SIG-M5 treated with dmso at 0.1 percent for 504 hours (cell line): ENCODE data around the gene SDHAF1.
A peak's percentile ranks its signal among the peaks of the same experiment; 100 is the strongest.
"Not testable (repeated sequence)": the region's sequence is repeated elsewhere in the genome, so short reads cannot be mapped to it uniquely, and the experiment has no call there.

Source experiments
- DNase-seq: peaks from one replicate; lab custom pipeline; 2025; ENCODE audit not compliant: unreplicated experiment; lab: John Stamatoyannopoulos, UW

Gene SDHAF1, protein sequence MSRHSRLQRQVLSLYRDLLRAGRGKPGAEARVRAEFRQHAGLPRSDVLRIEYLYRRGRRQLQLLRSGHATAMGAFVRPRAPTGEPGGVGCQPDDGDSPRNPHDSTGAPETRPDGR

DNA sequence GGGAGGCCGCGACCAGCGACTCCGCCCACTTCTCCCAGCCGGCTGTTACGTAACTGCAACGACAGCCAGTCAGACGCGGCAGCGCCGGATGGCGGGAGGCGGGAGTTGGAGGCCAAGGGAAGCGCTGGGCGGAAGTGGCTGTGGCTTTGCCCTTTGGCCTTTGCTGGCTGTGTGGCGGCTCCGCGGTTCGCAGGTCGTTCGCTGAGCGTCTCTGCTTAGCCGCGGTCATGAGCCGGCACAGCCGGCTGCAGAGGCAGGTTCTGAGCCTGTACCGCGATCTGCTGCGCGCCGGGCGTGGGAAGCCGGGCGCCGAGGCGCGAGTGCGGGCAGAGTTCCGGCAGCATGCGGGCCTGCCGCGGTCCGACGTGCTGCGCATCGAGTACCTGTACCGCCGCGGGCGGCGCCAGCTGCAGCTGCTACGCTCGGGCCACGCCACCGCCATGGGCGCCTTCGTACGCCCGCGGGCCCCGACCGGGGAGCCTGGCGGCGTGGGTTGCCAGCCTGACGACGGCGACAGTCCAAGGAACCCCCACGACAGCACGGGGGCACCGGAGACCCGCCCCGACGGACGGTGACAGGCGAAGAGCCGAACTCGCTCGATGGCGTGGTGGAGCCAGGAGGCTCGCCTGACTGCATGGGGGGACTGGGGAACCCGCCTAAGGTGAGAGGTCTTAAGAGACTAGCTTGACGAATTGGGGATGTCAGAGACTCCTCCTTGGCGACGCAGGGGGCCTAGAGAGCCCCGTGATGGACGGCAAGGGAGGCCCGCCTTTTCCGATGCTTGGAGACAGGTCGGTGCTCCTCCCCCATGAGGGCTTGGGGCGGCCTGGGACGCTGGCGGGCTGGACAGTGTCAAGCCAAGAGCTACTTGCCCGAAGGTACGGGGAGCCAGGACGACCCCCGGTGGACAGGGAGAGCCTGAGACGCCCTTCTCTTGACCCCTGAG, at the start of gene SDHAF1:
Gene SDHAF1 (plus strand): TSS at position 141 of the 946 bp plus-strand sequence. CDS start 87 bp downstream, at position 228.
- peak; percentile 90 for DNase-seq

DNA sequence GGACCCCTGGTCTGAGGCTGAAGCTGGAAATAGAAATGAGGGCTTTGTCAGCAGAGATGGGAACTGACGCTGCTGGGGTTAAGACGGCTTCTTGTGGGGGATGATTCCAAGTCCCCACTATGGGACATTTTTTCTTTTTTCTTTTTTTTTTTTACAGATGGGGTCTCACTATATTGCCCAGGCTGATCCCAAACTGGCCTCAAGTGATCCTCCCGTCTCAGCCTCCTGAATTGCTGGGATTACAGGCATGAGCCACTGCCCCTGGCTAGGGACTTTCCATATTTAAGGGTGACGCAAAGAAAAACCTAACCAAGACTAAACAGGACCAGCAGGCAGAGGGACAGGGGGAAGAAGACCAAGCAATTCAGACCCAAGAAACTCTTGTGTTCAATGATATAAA, 48.8 kb upstream of the SDHAF1 start:
- DNase-seq = no peak

DNA sequence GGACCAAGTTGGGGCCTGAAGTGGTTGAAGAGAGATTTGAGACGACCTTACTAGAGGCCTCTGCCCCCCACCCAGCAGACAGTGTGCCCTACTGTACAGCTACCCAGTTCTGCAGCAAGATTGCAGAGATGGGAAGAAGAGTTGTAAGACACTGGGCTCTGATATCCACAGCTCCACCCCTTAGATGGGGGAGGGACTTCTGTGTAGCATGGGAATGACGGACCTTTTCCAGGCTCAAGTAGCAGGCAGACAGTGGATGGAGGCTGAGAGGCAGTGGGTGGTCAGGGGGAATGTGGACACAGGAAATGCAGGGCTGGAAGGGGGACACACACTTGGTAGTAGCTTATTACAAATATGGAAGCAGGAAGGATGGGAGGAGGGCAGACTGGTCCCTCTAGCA, 45.9 kb upstream of the SDHAF1 start:
- DNase-seq = no peak

DNA sequence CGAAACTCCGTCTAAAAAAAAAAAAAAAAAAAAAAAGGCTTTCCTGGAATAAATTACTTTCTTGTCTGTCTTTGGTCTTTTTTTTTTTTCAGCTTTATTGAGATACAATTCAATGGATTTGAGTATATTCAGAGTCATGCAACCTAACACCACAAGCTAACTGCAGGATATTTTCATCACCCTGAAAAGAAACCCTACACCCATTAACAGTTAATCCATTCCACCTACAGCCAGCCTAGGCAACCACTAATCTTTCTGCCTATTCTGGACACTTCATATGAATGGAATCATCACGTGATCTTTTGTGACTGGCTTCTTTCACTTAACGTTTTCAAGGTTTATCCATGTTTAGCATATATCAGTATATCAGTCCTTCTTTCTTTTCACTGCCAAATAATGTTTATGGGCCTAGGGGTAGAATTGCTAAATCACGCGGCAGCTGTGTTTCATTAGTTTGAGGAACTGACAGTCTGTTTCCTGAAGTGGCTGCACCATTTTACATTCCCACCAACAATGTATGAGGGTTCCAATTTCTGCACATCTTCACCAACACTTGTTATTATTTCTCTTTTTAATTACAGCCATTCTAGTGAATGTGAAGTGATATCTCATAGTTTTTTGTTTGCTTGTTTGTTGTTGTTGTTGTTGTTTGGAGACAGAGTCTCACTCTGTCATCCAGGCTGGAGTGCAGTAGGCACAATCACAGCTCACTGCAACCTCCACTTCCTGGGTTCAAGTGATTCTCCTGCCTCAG, 38.9 kb upstream of the SDHAF1 start:
- no peak for DNase-seq

DNA sequence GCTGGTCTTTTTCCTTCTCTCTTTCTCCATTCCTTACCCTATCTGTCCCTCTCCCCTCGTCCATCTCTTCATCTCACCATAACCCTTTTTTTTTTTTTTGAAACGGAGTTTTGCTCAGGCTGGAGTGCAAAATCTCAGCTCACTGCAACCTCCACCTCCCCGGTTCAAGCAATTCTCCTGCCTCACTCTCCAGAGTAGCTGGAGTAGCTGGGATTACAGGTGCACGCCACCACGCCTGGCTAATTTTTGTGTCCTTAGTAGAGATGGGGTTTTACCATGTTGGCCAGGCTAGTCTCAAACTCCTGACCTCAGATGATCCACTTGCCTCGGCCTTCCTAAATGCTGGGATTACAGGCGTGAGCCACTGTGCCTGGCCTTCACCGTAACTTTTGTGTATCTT, 37.6 kb upstream of the SDHAF1 start:
- DNase-seq = not testable (repeated sequence)

DNA sequence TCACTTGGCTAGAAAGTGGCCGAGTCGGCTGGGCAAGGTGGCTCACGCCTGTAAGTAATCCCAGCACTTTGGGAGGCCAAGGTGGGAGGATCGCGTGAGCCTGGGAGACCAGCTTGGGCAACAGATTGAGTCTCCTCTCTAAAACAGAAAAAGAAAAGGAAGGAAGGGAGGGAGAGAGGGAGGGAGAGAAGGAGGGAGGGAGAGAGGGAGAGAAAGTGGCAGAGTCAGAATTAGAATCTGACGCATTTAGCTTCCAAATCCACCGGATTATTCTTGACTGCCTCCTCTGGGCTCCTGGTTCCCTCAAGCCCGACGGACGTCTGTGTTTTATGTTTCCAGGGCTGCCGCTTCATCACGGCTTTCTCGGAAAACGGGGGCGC, 36.3 kb upstream of the SDHAF1 start:
- no peak for DNase-seq

DNA sequence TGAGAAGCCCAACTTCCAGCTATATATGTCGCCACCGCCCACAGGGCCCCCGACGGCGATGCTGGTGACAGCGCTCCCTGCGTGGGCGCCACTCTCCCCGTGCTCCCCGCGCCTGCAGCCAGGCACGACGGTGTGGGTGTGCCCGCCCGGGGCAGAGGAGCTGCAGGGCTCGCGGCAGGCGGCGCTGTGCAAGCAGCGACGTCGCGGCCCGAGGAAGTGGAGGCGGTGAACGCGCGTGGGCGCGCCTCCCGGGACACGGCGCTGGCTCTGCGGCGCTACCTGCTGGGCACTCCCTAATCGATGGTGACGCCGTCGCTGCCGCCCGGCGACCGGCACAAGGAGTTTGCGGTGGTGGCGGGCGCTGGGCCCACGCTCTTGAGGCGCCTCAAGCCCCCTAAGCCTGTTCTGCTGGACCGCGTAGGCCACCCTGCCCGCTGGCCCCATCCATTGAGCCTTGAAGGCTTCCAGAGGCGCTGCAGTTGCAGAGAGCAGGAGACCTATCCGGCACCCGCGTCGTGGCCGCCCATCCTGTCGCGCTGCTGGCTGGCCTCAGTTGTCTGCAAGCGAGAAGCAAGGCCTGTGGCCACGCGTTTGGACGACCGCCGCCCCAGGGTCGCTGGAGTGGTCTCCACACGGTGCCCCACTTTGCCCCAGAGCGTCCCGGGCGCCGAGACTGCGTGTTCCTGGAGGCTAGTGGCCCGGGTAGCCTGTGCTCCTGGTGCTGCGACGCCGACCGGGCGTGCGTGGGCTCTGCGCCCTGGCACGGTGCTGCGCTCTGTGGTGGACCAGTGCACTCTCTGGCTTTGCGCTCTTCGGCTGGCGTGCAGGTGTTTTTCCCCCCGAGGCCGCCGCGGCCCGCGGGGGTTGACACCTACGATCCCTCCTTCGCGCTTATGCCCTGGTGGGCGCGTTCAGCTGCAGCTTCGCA, 35.7 kb upstream of the SDHAF1 start:
- no peak for DNase-seq

DNA sequence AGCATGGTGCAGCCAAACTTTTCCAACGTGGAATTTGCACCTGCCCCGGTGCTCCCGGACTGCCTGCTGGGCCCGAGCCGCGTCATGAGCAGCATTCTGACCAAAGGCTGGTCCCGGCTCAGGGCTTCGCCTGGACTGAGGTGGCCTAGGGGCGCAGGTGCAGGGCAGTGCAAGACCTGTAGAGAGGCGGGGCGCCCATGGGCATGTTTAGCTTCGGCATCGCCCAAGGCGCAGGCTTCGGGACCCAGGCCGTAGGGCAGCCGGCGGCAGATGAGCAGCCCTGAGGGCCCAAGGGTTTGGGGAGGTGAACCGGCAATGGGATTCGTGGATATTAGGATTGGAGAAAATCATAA, 35.0 kb upstream of the SDHAF1 start:
- DNase-seq = no peak

DNA sequence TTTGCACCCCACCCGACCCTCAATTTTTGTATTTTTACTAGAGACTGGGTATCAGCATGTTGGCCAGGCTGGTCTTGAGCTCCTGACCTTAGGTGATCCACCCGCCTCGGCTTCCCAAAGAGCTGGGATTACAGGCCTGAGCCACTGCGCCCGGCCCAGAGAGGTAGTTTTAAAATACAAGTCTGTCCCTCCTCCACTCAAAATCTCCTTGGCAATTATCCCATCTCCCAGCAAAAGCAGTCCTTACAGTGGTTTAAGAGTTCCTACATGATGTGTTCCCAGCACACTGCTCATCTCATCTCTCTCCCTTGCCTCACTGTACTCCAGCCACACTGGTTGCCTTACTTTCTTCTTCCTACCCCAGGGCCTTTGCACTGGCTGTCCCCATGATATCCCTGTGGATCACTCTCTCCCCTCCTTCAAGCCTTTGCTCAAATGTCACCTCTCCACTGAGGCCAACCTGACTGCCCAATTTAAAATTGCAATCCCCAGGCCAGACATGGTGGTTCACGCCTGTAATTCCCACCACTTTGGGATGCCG, 34.5 kb upstream of the SDHAF1 start:
- no peak for DNase-seq

DNA sequence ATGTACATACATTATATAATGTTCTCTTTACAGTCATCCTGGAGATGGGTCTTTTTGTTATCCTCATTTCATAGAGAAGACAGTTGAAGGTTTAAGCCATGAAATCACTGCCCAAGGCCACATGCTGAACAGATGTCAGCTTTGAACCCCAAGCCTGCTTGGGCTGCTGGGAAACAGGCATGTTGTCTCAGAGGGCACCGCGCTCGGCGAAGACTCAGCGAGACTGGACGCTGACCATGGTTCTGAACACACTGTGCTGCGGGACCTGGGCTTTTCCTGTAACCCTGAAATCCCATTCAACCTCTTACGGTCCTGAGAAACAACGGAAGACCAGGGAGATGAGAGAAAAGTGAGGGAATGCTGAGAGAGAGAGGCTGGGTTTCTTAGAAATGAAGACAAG, 31.5 kb upstream of the SDHAF1 start:
- peak; percentile 23 for DNase-seq

DNA sequence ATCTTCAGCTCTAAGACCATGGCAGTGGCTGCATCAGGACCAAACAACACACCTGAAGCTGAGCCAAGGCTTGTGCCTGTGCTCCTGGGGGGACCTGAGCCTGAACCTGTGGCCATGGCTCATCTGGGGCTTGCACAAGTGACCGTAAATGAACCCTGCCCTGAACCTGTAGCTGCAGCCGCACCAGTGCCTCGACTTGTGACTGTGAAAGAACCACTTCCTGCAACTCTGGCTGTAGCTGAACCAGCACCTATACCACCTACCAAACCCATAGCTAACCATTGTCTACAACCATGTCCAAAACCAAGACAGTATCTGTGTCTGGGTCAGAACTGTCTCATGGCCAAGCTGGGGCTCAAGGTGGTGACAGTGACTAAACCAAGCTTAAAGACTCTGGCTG, 28.2 kb upstream of the SDHAF1 start:
- no peak for DNase-seq

DNA sequence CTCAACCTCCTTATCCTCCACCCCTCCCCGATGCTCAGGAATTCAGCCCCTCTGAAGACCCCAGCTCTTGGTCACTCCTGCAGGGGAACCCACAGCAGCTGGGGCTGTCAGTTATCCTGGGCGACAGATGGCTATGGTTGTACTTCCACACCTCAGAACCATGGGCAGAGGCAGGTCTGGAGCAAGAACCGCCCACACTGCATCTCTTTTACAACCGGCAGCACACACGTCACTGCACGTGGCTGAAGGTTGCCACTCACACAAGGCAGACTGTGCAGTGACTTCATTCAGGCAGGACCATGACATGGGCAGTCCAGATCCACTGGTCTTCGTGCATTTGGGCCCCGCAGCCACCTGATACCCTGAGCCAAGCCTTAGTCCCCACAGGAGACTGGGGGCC, 21.5 kb upstream of the SDHAF1 start:
- DNase-seq = no peak

DNA sequence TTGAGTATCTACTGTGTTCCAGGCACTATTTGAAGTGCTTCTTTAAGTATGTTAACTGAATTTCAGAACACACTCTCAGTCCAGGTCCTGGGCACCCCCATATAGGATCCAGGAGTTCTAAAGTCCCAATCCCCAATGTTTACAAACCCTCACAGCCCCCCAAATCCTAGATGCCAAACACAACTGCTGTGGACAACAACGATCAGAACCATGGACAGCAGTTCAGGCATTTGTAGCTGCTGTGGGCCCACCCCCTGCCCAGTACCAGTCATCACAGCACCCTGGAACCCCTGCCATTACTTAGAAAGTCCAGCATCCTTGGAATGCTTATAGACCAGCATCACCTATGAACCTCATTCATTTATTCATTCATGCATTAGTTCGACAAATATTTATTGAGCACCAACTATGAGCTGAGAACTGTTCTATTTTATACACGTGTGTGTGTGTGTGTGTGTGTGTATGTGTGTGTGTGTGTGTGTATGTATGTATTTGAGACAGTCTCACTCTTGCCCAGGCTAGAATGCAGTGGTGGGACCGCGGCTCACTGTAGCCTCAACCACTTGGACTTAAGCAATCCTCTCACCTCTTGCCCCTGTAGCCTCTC, 19.3 kb upstream of the SDHAF1 start:
- no peak for DNase-seq

DNA sequence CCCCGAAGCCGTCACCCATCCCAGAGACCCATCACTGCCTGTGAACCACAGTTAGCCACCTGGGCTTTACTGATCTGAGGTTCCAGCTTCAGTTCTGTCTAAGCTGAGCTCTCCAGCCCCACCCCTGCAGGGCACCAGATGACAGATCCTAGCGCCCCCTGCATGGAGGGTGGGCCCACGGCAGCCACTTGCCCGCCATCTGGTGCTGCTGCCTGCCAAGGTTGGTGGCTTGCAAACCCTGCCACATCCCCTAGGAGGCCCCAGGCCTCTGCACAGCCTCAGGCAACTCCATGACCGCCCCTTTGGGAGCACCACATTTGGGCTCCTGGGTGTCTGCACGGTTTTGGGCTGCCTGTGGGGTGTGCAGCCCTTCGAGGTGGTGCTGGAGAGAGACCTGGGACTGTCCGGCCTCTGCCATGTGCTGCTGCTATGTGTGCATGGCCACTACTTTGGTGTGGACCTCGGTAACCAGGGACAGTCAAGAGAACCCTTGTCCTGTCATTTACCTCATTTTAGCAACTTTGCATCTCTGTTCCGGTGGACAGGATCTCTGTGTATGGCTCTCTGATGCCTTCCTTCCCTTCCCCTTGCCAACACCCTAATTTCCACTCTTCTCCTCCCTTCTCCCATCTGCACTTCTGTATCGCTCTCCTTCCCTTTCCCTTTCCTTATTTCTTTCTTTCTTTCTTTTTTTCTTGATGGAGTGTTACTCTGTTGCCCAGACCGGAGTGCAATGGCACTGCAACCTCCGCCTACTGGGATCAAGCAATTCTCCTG, 17.4 kb upstream of the SDHAF1 start:
- peak; percentile 23 for DNase-seq

DNA sequence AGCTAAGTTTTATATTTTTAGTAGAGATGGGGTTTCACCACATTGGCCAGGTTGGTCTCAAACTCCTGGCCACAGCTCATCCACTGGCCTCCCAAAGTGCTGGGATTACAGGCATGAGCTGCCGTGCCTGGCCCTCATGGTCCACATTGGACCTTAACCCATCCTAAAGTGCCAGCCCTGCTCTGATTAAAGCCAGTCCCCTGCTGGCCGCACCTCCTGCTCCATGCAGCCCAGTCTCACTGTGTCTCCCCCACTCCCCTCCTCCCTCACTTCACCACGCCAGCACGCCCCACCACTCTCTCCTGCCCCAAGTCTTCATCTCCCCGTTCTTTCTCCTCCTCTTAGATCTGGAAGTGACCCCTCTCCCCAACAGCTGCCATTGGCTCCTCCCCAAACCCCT, 16.7 kb upstream of the SDHAF1 start:
- DNase-seq = no peak

DNA sequence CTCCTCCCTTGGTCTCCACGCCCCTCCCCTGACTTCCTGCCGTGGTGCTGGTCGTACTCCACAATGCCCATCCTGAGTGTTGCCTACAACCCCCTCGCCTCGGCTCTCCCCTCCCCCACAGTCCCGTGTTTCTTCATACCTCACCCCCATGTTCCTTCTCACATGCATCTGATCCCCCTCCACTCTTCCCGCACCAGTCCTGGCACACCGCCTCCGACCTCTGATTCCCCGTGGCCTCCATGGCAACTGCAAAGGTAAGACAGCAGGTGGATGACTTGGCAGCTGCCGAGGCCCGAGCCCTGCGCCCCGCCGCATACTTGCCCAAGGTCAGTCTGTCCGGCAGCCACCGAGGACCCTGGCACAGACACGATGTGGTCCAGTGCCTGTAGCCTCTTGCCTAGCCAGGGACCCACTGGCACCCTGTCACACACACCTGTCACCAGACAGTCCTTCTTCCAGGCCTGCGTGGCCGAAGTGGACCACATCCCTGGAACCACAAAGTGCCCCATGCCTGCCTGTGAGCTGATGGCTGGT, 16.1 kb upstream of the SDHAF1 start:
- no peak for DNase-seq

DNA sequence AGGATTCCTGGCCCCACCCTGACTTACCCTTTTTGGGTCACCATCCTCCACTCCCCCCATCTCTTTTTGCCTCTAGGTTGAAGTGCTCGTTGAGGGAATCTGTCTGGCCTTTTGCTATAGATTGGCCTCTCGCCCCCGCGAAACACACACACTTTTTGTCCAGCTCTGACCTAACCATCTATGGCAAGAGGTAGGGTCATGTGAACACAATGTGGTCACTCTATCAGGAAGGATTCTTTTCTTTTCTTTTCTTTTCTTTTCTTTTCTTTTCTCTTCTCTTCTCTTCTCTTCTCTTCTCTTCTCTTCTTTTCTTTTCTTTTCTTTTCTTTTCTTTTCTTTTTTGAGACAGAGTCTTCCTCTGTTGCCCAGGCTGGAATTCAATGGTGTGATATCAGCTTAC, 14.0 kb upstream of the SDHAF1 start:
- DNase-seq = not testable (repeated sequence)

DNA sequence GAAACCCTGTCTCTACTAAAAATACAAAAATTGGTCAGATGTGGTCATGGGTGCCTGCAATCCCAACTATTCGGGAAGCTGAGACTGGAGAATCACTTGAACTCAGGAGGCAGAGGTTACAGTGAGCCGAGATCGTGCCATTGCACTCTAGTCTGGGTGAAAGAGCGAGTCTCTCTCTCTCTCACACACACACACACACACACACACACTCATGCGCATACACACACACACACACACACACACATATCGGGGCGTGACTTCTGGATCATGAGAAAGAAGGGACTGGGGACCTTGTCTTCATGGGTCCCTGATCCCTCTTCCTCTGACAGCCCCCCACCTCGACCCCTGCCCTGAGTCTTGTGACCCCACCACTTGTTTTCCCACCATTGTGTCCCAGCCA, 11.8 kb upstream of the SDHAF1 start:
- no peak for DNase-seq

DNA sequence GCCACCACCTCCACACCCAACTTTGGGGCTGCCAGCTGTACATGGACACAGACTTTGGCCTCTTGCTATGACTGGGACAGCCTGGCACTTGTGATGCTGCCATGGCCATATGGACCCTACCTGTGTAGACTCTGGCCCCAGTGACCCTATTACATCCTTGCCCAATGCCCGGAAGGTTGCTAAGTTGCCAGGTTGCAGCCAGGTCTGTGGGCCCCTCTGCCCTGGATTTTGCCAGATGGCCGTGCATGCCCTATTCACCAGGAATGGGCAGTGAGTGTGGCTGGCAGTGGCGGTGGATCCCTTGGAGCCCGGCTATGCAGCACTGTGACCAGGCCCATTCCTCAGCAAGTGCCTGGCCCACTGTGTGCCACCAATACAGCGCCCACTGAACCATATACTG, 8.9 kb upstream of the SDHAF1 start:
- DNase-seq = no peak
